NCI-H460 (cell line): ENCODE data around the gene MEAF6. TPM values are rescaled to one million over a fixed set of nuclear protein-coding genes. Genes with fewer than 3 reads are reported as not detected.
A peak's percentile ranks its signal among the peaks of the same experiment; 100 is the strongest.

ENCODE experiments used
- DNase-seq: peaks from one replicate; pipeline ENCODE4 v3.0.0-alpha.2; 2016; ENCODE audit warnings: low read depth; ENCODE audit errors: extremely low read depth
- total RNA-seq: library from RNA; depleted of rRNA; stranded (reverse); fragments of >200 nt; shearing (Covaris generic); gene quantifications from 2 replicates; pipeline ENCODE4 v1.2.3, GENCODE V29; 2014

The MEAF6 gene
- total RNA-seq, 1 experiment from 2014 or later = 95.0 TPM

GRCh38 chr1:37474697-37475379 is 39.7 kb downstream of the MEAF6 start:
- DNase-seq = no peak

- DNase-seq = peak; percentile 85
Observed at GRCh38 chr1:37474046-37474696, 40.4 kb downstream of the MEAF6 start, which contains the start of gene ZC3H12A. Gene ZC3H12A, plus strand, starts transcription at chr1:37474580. Its CDS starts 917 bp downstream, at chr1:37475497.

- no peak for DNase-seq
Observed at GRCh38 chr1:37473431-37474045, 41.0 kb downstream of the MEAF6 start.

GRCh38 chr1:37472994-37473393 is 41.6 kb downstream of the MEAF6 start:
- no peak for DNase-seq

GRCh38 chr1:37472281-37472680 is 42.3 kb downstream of the MEAF6 start:
- no peak for DNase-seq

- peak; percentile 71 for DNase-seq
Observed at GRCh38 chr1:37471345-37472231, 43.0 kb downstream of the MEAF6 start.

GRCh38 chr1:37469386-37469785 is 45.2 kb downstream of the MEAF6 start:
- DNase-seq = no peak

- no peak for DNase-seq
Observed at GRCh38 chr1:37468037-37468436, 46.5 kb downstream of the MEAF6 start.

GRCh38 chr1:37465593-37466517 is 48.7 kb downstream of the MEAF6 start:
- no peak for DNase-seq

GRCh38 chr1:37464443-37464842 is 50.1 kb downstream of the MEAF6 start:
- DNase-seq = no peak

GRCh38 chr1:37461698-37462436 is 52.7 kb downstream of the MEAF6 start:
- no peak for DNase-seq

- no peak for DNase-seq
Observed at GRCh38 chr1:37458551-37458950, 56.0 kb downstream of the MEAF6 start.

GRCh38 chr1:37456614-37457013 is 58.0 kb downstream of the MEAF6 start:
- no peak for DNase-seq

- DNase-seq = no peak
Observed at GRCh38 chr1:37455516-37455915, 59.0 kb downstream of the MEAF6 start.

- DNase-seq = no peak
Observed at GRCh38 chr1:37453647-37454046, 60.9 kb downstream of the MEAF6 start.

GRCh38 chr1:37452416-37452815 is 62.1 kb downstream of the MEAF6 start:
- no peak for DNase-seq

- DNase-seq = no peak
Observed at GRCh38 chr1:37449936-37450335, 64.6 kb downstream of the MEAF6 start.

GRCh38 chr1:37448691-37449417 is 65.7 kb downstream of the MEAF6 start:
- DNase-seq = no peak
